ENCODE measurements around the gene U2AF1L4. TPM values are rescaled to one million over a fixed set of nuclear protein-coding genes. Genes with fewer than 3 reads are reported as not detected.
A peak's percentile ranks its signal among the peaks of the same experiment; 100 is the strongest.

The U2AF1L4 gene
- total and polyA plus RNA-seq, 2 experiments from 2014 or later: 27.4 to 60.7 TPM

- H3K27ac ChIP-seq: no peak within 1 kb of the TSS
- DNase-seq (ENCODE audit: low spot score): peak; percentile 100
- under 1% methylated on average over 26 of the region's 82 CpGs for WGBS (ENCODE audit: low lambda C conversion rate, missing lambda C conversion rate)
- no peaks in the 10 kb centered on the region for H3K9me2 ChIP-seq (replicated peaks; ENCODE audit: insufficient read depth)
- no peaks in the 10 kb centered on the region for H4K20me1 ChIP-seq (ENCODE audit: insufficient read depth, poor library complexity, severe bottlenecking)
- peaks cover 10% of the 10 kb centered on the region for H3K4me1 ChIP-seq (ENCODE audit: insufficient read depth)
- H3K27me3 ChIP-seq: no peaks in the 10 kb centered on the region
- H3K79me2 ChIP-seq: peaks cover 4% of the 10 kb centered on the region
- peak within 1 kb of the TSS; percentile 80 for H3K4me2 ChIP-seq
- H3K9me3 ChIP-seq (ENCODE audit: low read depth): no peaks in the 10 kb centered on the region
- H3K36me3 ChIP-seq (replicated peaks; ENCODE audit: insufficient read depth, low read depth): no peaks in the 10 kb centered on the region
- peak within 1 kb of the TSS; percentile 54 for H3K4me3 ChIP-seq
- peak within 1 kb of the TSS; percentile 32 for H2AFZ ChIP-seq
- no peak for TF ChIP-seq EZH2phosphoT487 (IDR thresholded peaks at IDR 0.05; ENCODE audit: low read depth, severe bottlenecking, unreplicated experiment)
- no peak for TF ChIP-seq CTCF (IDR thresholded peaks at IDR 0.05; ENCODE audit: poor library complexity)
- no peak for TF ChIP-seq EZH2 (IDR thresholded peaks at IDR 0.05; ENCODE audit: borderline replicate concordance)
These were observed 30.3 kb upstream of the U2AF1L4 start, which contains the start of gene ARHGAP33 for GRCh38 chr19:35775298-35776101. ARHGAP33 (plus strand) TSS chr19:35775564; CDS start chr19:35775659, 95 bp downstream.

- Histone ChIP-seq H3K4me3 (no peak overlapping the region), H3K27me3 (no peaks in the 10 kb centered on the region), H3K27ac (no peak overlapping the region), H3K9me2 (replicated peaks; ENCODE audit: insufficient read depth) (no peaks in the 10 kb centered on the region), H3K79me2 (peaks cover 4% of the 10 kb centered on the region), H3K36me3 (replicated peaks; ENCODE audit: insufficient read depth, low read depth) (no peaks in the 10 kb centered on the region), H4K20me1 (ENCODE audit: insufficient read depth, poor library complexity, severe bottlenecking) (no peaks in the 10 kb centered on the region), H3K9me3 (ENCODE audit: low read depth) (no peaks in the 10 kb centered on the region), H3K4me1 (ENCODE audit: insufficient read depth) (peaks cover 10% of the 10 kb centered on the region), H3K4me2 (peak overlapping the region; percentile 67), H2AFZ (no peak overlapping the region)
- WGBS (ENCODE audit: low lambda C conversion rate, missing lambda C conversion rate): 26% methylated on average over 9 of the region's 9 CpGs
- no peak for TF ChIP-seq CTCF (IDR thresholded peaks at IDR 0.05; ENCODE audit: poor library complexity)
- no peak for DNase-seq (ENCODE audit: low spot score)
These were observed 29.8 kb upstream of the U2AF1L4 start for GRCh38 chr19:35775046-35775297.

- H3K4me3 ChIP-seq: no peak overlapping the region
- DNase-seq (ENCODE audit: low spot score): no peak
- no peaks in the 10 kb centered on the region for H3K36me3 ChIP-seq (replicated peaks; ENCODE audit: insufficient read depth, low read depth)
- H2AFZ ChIP-seq: no peak overlapping the region
- H3K27me3 ChIP-seq: no peaks in the 10 kb centered on the region
- TF ChIP-seq CTCF (IDR thresholded peaks at IDR 0.05; ENCODE audit: poor library complexity): no peak
- no peak for TF ChIP-seq EZH2phosphoT487 (IDR thresholded peaks at IDR 0.05; ENCODE audit: low read depth, severe bottlenecking, unreplicated experiment)
- WGBS (ENCODE audit: low lambda C conversion rate, missing lambda C conversion rate): 52% methylated on average over 16 of the region's 16 CpGs
- no peaks in the 10 kb centered on the region for H3K9me2 ChIP-seq (replicated peaks; ENCODE audit: insufficient read depth)
- H3K79me2 ChIP-seq: peaks cover 4% of the 10 kb centered on the region
- H3K4me1 ChIP-seq (ENCODE audit: insufficient read depth): peaks cover 10% of the 10 kb centered on the region
- peak overlapping the region; percentile 67 for H3K4me2 ChIP-seq
- H3K9me3 ChIP-seq (ENCODE audit: low read depth): no peaks in the 10 kb centered on the region
- H4K20me1 ChIP-seq (ENCODE audit: insufficient read depth, poor library complexity, severe bottlenecking): no peaks in the 10 kb centered on the region
- H3K27ac ChIP-seq: no peak overlapping the region
These were observed 29.2 kb upstream of the U2AF1L4 start for GRCh38 chr19:35774274-35775045.

All from hepatocyte (in vitro differentiated cells).